HFFc6 (cell line): ENCODE results near the gene NGEF. TPM values are rescaled to one million over a fixed set of nuclear protein-coding genes. Genes with fewer than 3 reads are reported as not detected.

Source experiments
- DNase-seq: peaks from one replicate; pipeline ENCODE4 v3.0.0-alpha.2; 2018
- H3K27ac Mint-ChIP-seq: 2 replicates; pipeline ENCODE4 v1.8.0; 2020; ENCODE audit warnings: mild to moderate bottlenecking, mixed read lengths
- H3K27me3 Mint-ChIP-seq: 2 replicates; pipeline ENCODE4 v1.8.0; 2021; ENCODE audit warnings: mild to moderate bottlenecking, moderate library complexity, mixed read lengths; ENCODE audit not compliant: insufficient read depth
- H3K36me3 Mint-ChIP-seq: 2 replicates; pipeline ENCODE4 v1.8.0; 2021; ENCODE audit warnings: low read depth, mixed read lengths
- H3K4me1 Mint-ChIP-seq: 2 replicates; pipeline ENCODE4 v1.8.0; 2020; ENCODE audit warnings: low read depth, mixed read lengths
- H3K4me3 Mint-ChIP-seq: 2 replicates; pipeline ENCODE4 v1.8.0; 2020; ENCODE audit warnings: mild to moderate bottlenecking, moderate library complexity, mixed read lengths
- H3K9me3 Mint-ChIP-seq: 2 replicates; pipeline ENCODE4 v1.8.0; 2020; ENCODE audit warnings: mild to moderate bottlenecking, mixed read lengths
- CTCF ChIP-seq: fragments of 200-600 bp; sonication (generic); IDR thresholded peaks from 2 replicates; pipeline ENCODE4 v1.5.0; 2021; ENCODE audit warnings: antibody characterized with exemption, mild to moderate bottlenecking
- total RNA-seq, 6 experiments: library from RNA; stranded (reverse); fragmentation: NEBNext Ultra II Directional; extraction: Animal tissue kit (Norgen Biotek cat#: 25700); gene quantifications; 2 replicates in 1 of 6; 3 replicates in 5 of 6; pipeline ENCODE4 v1.2.3, GENCODE V29; 2021

The NGEF gene
- total RNA-seq, 6 experiments from 2014 or later = 0.20 to 0.36 (median 0.28) TPM; not detected in 3

- TF ChIP-seq CTCF = no peak
- H3K4me3 Mint-ChIP-seq = no peak overlapping the region; the same call in 1 of the 2 replicates
- H3K36me3 Mint-ChIP-seq = no peaks in the 10 kb centered on the region
- no peaks in the 10 kb centered on the region for H3K9me3 Mint-ChIP-seq
- H3K27ac Mint-ChIP-seq = no peak overlapping the region
- H3K4me1 Mint-ChIP-seq = peaks cover 12% of the 10 kb centered on the region
- H3K27me3 Mint-ChIP-seq = no peaks in the 10 kb centered on the region
- no peak for DNase-seq
These were observed 112.0 kb downstream of the NGEF start for GRCh38 chr2:232900811-232901735.

- no peaks in the 10 kb centered on the region for H3K36me3 Mint-ChIP-seq
- H3K27ac Mint-ChIP-seq = no peak overlapping the region
- H3K4me3 Mint-ChIP-seq = no peak overlapping the region
- no peaks in the 10 kb centered on the region for H3K9me3 Mint-ChIP-seq
- H3K4me1 Mint-ChIP-seq = peaks cover 12% of the 10 kb centered on the region
- no peak for TF ChIP-seq CTCF
- no peak for DNase-seq
- H3K27me3 Mint-ChIP-seq = peaks cover 2% of the 10 kb centered on the region; the same call in 1 of the 2 replicates
These were observed 114.2 kb downstream of the NGEF start for GRCh38 chr2:232898592-232899543.

GRCh38 chr2:232897598-232898408, 115.3 kb downstream of the NGEF start:
- Mint-ChIP-seq H3K27ac (no peak overlapping the region), H3K4me1 (peaks cover 12% of the 10 kb centered on the region), H3K4me3 (no peak overlapping the region), H3K36me3 (no peaks in the 10 kb centered on the region), H3K27me3 (peaks cover 2% of the 10 kb centered on the region; the same call in 1 of the 2 replicates), H3K9me3 (no peaks in the 10 kb centered on the region)
- TF ChIP-seq CTCF = no peak
- DNase-seq = no peak

- H3K4me3 Mint-ChIP-seq = no peak overlapping the region
- H3K9me3 Mint-ChIP-seq = no peaks in the 10 kb centered on the region
- peaks cover 2% of the 10 kb centered on the region; the same call in 1 of the 2 replicates for H3K27me3 Mint-ChIP-seq
- peaks cover 11% of the 10 kb centered on the region for H3K4me1 Mint-ChIP-seq
- no peaks in the 10 kb centered on the region for H3K36me3 Mint-ChIP-seq
- no peak for TF ChIP-seq CTCF
- DNase-seq = no peak
- no peak overlapping the region for H3K27ac Mint-ChIP-seq
These were observed 116.1 kb downstream of the NGEF start for GRCh38 chr2:232896720-232897597.
